ENCODE measurements around the gene MYH14.
"Not testable (repeated sequence)": the region's sequence is repeated elsewhere in the genome, so short reads cannot be mapped to it uniquely, and the experiment has no call there.

The MYH14 gene

DNA sequence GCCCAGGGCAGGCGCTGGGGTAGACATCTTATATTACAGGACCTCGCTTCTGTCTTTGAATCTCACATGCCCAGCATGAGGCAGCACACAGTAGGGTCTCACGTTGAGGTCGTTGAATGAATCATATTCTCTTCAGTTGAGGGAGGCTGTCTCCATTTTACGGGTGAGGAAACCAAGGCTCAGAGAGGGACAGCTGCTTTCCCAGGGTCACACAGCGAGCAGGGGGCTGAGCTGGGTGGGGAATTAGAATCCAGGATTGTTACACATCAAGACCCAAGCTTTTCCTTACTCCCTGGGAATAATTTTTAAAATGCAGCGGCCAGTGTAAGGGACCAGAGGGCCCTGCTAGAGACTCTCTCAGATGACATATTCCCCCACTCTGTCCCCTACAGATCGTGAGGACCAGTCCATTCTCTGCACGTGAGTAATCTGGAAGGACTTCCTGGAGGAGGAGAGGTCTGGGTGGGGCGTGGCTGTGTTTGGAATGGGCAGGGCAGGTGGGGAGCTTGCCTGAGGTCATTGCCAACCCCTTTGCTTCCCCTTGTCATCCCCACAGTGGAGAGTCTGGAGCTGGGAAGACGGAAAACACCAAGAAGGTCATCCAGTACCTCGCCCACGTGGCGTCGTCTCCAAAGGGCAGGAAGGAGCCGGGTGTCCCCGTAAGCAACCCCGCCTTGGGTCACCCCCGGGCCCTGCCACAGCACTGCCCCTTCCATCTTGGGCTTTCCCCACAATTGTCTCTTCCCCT is 19.4 kb downstream of the MYH14 start:
- no peaks in the 10 kb centered on the region for H3K27me3 ChIP-seq (ENCODE audit: control insufficient read depth, insufficient read depth, low read length)
- no peaks in the 10 kb centered on the region for H3K4me1 ChIP-seq (ENCODE audit: control insufficient read depth, insufficient read depth, low read length)
- no CpG with 5 or more reads among the region's 19 CpGs for WGBS (ENCODE audit: insufficient coverage, insufficient read length)
- no peaks in the 10 kb centered on the region for H3K36me3 ChIP-seq (ENCODE audit: control insufficient read depth, insufficient read depth, low read length)
- DNase-seq (ENCODE audit: low read depth, low spot score), result no peak
- no peak overlapping the region for H3K4me3 ChIP-seq (ENCODE audit: low read length)
- peaks cover 2% of the 10 kb centered on the region for H3K9me3 ChIP-seq (ENCODE audit: control insufficient read depth, insufficient read depth, low read length)
- H3K27ac ChIP-seq (ENCODE audit: low read length), result no peak overlapping the region

GRCh38 chr19:50223439-50223716 is 20.0 kb downstream of the MYH14 start:
- no peak for DNase-seq (ENCODE audit: low read depth, low spot score)
- Histone ChIP-seq H3K27me3 (ENCODE audit: control insufficient read depth, insufficient read depth, low read length) (no peaks in the 10 kb centered on the region), H3K4me3 (ENCODE audit: low read length) (no peak overlapping the region), H3K27ac (ENCODE audit: low read length) (no peak overlapping the region), H3K9me3 (ENCODE audit: control insufficient read depth, insufficient read depth, low read length) (peaks cover 2% of the 10 kb centered on the region), H3K36me3 (ENCODE audit: control insufficient read depth, insufficient read depth, low read length) (no peaks in the 10 kb centered on the region), H3K4me1 (ENCODE audit: control insufficient read depth, insufficient read depth, low read length) (no peaks in the 10 kb centered on the region)
- WGBS (ENCODE audit: insufficient coverage, insufficient read length), result no CpG with 5 or more reads among the region's 3 CpGs

- Histone ChIP-seq H3K27ac (ENCODE audit: low read length) (no peak overlapping the region), H3K36me3 (ENCODE audit: control insufficient read depth, insufficient read depth, low read length) (no peaks in the 10 kb centered on the region), H3K9me3 (ENCODE audit: control insufficient read depth, insufficient read depth, low read length) (peaks cover 5% of the 10 kb centered on the region), H3K4me1 (ENCODE audit: control insufficient read depth, insufficient read depth, low read length) (0 out of 2 replicates have a peak, but pooled peaks cover under 1% of the 10 kb centered on the region), H3K4me3 (ENCODE audit: low read length) (no peak overlapping the region), H3K27me3 (ENCODE audit: control insufficient read depth, insufficient read depth, low read length) (no peaks in the 10 kb centered on the region)
- WGBS (ENCODE audit: insufficient coverage, insufficient read length), result no CpG with 5 or more reads among the region's 8 CpGs
- no peak for DNase-seq (ENCODE audit: low read depth, low spot score)
Observed at GRCh38 chr19:50224986-50225747, 21.7 kb downstream of the MYH14 start.

- Histone ChIP-seq H3K9me3 (ENCODE audit: control insufficient read depth, insufficient read depth, low read length) (peaks cover 2% of the 10 kb centered on the region), H3K27ac (ENCODE audit: low read length) (no peak overlapping the region), H3K36me3 (ENCODE audit: control insufficient read depth, insufficient read depth, low read length) (no peaks in the 10 kb centered on the region), H3K4me1 (ENCODE audit: control insufficient read depth, insufficient read depth, low read length) (peaks cover 2% of the 10 kb centered on the region; the same call in 1 of the 2 replicates), H3K4me3 (ENCODE audit: low read length) (no peak overlapping the region), H3K27me3 (ENCODE audit: control insufficient read depth, insufficient read depth, low read length) (no peaks in the 10 kb centered on the region)
- no peak for DNase-seq (ENCODE audit: low read depth, low spot score)
- no CpG with 5 or more reads among the region's 7 CpGs for WGBS (ENCODE audit: insufficient coverage, insufficient read length)
Observed at GRCh38 chr19:50226536-50226935, 23.1 kb downstream of the MYH14 start.

- H3K36me3 ChIP-seq (ENCODE audit: control insufficient read depth, insufficient read depth, low read length); H3K27me3 ChIP-seq (ENCODE audit: control insufficient read depth, insufficient read depth, low read length); H3K9me3 ChIP-seq (ENCODE audit: control insufficient read depth, insufficient read depth, low read length); H3K4me3 ChIP-seq (ENCODE audit: low read length); H3K27ac ChIP-seq (ENCODE audit: low read length); DNase-seq (ENCODE audit: low read depth, low spot score); H3K4me1 ChIP-seq (ENCODE audit: control insufficient read depth, insufficient read depth, low read length): not testable (repeated sequence)
- no CpG with 5 or more reads among the region's 7 CpGs for WGBS (ENCODE audit: insufficient coverage, insufficient read length)
Observed at GRCh38 chr19:50228153-50228552, 24.7 kb downstream of the MYH14 start.

GRCh38 chr19:50230379-50231351 is 27.2 kb downstream of the MYH14 start:
- Histone ChIP-seq H3K27me3 (ENCODE audit: control insufficient read depth, insufficient read depth, low read length) (no peaks in the 10 kb centered on the region), H3K9me3 (ENCODE audit: control insufficient read depth, insufficient read depth, low read length) (peaks cover 4% of the 10 kb centered on the region; the same call in 1 of the 2 replicates), H3K4me1 (ENCODE audit: control insufficient read depth, insufficient read depth, low read length) (peaks cover 2% of the 10 kb centered on the region; the same call in 1 of the 2 replicates), H3K36me3 (ENCODE audit: control insufficient read depth, insufficient read depth, low read length) (no peaks in the 10 kb centered on the region), H3K27ac (ENCODE audit: low read length) (no peak overlapping the region), H3K4me3 (ENCODE audit: low read length) (no peak overlapping the region)
- no peak for DNase-seq (ENCODE audit: low read depth, low spot score)
- no CpG with 5 or more reads among the region's 56 CpGs for WGBS (ENCODE audit: insufficient coverage, insufficient read length)

DNA sequence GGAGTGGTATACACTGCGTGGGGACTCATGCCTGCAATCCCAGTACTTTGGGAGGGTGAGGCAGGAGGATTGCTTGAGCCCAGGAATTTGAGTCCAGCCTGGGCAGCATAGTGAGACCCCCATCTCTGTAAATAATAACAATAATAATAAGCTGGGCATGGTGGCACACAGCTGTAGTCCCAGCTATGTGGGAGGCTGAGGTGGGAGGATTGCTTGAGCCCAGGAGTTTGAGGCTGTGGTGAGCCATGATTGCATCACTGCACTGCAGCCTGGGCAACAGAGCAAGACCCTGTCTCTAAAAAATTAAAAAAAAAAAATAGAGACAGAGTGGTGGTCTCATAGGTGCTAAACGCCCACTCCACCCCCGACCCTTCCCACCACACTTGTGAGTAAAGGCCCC is 28.0 kb downstream of the MYH14 start:
- not testable (repeated sequence) for H3K4me3 ChIP-seq (ENCODE audit: low read length); H3K27me3 ChIP-seq (ENCODE audit: control insufficient read depth, insufficient read depth, low read length); DNase-seq (ENCODE audit: low read depth, low spot score); H3K9me3 ChIP-seq (ENCODE audit: control insufficient read depth, insufficient read depth, low read length); H3K36me3 ChIP-seq (ENCODE audit: control insufficient read depth, insufficient read depth, low read length); H3K4me1 ChIP-seq (ENCODE audit: control insufficient read depth, insufficient read depth, low read length); H3K27ac ChIP-seq (ENCODE audit: low read length)
- no CpG with 5 or more reads among the region's 3 CpGs for WGBS (ENCODE audit: insufficient coverage, insufficient read length)

GRCh38 chr19:50231821-50232220 is 28.4 kb downstream of the MYH14 start:
- H3K36me3 ChIP-seq (ENCODE audit: control insufficient read depth, insufficient read depth, low read length), result no peaks in the 10 kb centered on the region
- DNase-seq (ENCODE audit: low read depth, low spot score), result no peak
- H3K27ac ChIP-seq (ENCODE audit: low read length), result no peak overlapping the region
- no CpG with 5 or more reads among the region's 16 CpGs for WGBS (ENCODE audit: insufficient coverage, insufficient read length)
- H3K4me1 ChIP-seq (ENCODE audit: control insufficient read depth, insufficient read depth, low read length), result peaks cover 2% of the 10 kb centered on the region; the same call in 1 of the 2 replicates
- no peak overlapping the region for H3K4me3 ChIP-seq (ENCODE audit: low read length)
- H3K27me3 ChIP-seq (ENCODE audit: control insufficient read depth, insufficient read depth, low read length), result no peaks in the 10 kb centered on the region
- peaks cover 4% of the 10 kb centered on the region; the same call in 1 of the 2 replicates for H3K9me3 ChIP-seq (ENCODE audit: control insufficient read depth, insufficient read depth, low read length)

DNA sequence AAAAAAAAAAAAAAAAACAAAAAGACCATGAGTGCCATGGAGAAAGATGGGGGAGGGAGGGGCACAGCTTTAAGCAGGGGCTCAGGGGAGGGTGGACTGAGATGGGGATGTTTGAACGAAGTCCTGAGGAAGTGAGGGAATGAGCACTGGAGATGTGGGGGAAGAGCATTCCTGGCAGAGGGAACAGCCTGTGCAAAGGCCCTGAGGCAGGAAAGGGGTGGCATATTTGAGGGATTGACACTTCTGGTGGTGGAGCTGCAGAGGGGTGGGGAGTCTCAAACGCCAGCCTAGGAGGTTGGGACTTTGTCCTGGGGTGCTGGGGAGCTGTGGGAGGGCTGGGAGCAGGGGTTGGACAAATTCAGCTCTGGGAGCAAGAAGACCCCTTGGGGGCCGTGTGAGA is 29.2 kb downstream of the MYH14 start:
- DNase-seq (ENCODE audit: low read depth, low spot score), result no peak
- Histone ChIP-seq H3K36me3 (ENCODE audit: control insufficient read depth, insufficient read depth, low read length) (no peaks in the 10 kb centered on the region), H3K4me3 (ENCODE audit: low read length) (no peak overlapping the region)

DNA sequence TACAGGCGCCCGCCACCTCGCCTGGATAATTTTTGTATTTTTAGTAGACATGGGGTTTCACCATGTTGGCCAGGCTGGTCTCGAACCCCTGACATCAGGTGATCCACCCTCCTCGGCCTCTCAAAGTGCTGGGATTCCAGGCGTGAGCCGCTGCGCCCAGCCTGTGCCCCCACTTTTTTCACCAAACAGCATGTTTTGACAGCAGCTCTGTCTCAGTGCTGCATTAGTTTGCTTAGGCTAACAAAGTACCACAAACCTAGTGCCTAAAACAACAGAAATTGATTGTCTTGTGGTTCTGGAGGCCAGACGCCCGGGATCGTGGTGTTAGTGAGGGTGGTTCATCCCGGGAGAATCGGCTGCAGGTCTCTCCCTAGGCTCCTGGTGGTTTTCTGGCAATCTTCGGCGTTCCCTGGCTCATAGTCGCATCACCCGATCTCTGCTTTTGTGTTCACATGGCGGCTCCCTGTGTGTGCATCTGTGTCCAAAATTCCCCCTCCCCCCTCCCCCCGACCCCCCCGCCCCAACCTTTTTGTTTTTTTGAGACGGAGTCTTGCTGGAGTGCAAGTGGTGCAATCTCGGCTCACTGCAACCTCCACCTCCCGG is 30.0 kb downstream of the MYH14 start:
- no peaks in the 10 kb centered on the region for H3K27me3 ChIP-seq (ENCODE audit: control insufficient read depth, insufficient read depth, low read length)
- H3K4me3 ChIP-seq (ENCODE audit: low read length), result no peak overlapping the region
- no peak for DNase-seq (ENCODE audit: low read depth, low spot score)
- peaks cover 4% of the 10 kb centered on the region; the same call in 1 of the 2 replicates for H3K9me3 ChIP-seq (ENCODE audit: control insufficient read depth, insufficient read depth, low read length)
- no CpG with 5 or more reads among the region's 23 CpGs for WGBS (ENCODE audit: insufficient coverage, insufficient read length)
- peaks cover 2% of the 10 kb centered on the region; the same call in 1 of the 2 replicates for H3K4me1 ChIP-seq (ENCODE audit: control insufficient read depth, insufficient read depth, low read length)
- no peaks in the 10 kb centered on the region for H3K36me3 ChIP-seq (ENCODE audit: control insufficient read depth, insufficient read depth, low read length)
- H3K27ac ChIP-seq (ENCODE audit: low read length), result no peak overlapping the region

More for the DNA sequence above, 29.2 kb downstream of the MYH14 start:
- H3K27ac ChIP-seq (ENCODE audit: low read length), result no peak overlapping the region
- WGBS (ENCODE audit: insufficient coverage, insufficient read length), result no CpG with 5 or more reads among the region's 3 CpGs
- H3K4me1 ChIP-seq (ENCODE audit: control insufficient read depth, insufficient read depth, low read length), result peaks cover 2% of the 10 kb centered on the region; the same call in 1 of the 2 replicates
- H3K27me3 ChIP-seq (ENCODE audit: control insufficient read depth, insufficient read depth, low read length), result no peaks in the 10 kb centered on the region
- H3K9me3 ChIP-seq (ENCODE audit: control insufficient read depth, insufficient read depth, low read length), result peaks cover 4% of the 10 kb centered on the region; the same call in 1 of the 2 replicates

Measured in iPS DF 6.9 (cell line).